K562 (cell line): ENCODE results near the gene IL17RB. TPM values are rescaled to one million over a fixed set of nuclear protein-coding genes. Genes with fewer than 3 reads are reported as not detected.
A peak's percentile ranks its signal among the peaks of the same experiment; 100 is the strongest.

Experiments
- ATAC-seq: fragments of 200-7000 bp; cut with Tn5 transposase; 3 replicates; pipeline ENCODE4 v1.9.1; 2020; ENCODE audit warnings: moderate library complexity
- BruUV-seq: library from RNA; stranded (reverse); fragments of 400-500 nt; replicated peaks from 2 replicates; lab custom pipeline; 2021; lab: Mats Ljungman, UMichigan
- CTCF ChIA-PET: fragments of 300-600 bp; formaldehyde crosslinking; extraction: SDS; loops from one replicate; lab custom pipeline; 2021; ENCODE audit warnings: low intra/inter-chr PET ratio; lab: Yijun Ruan, JAX
- POLR2A ChIA-PET: fragments of 300-600, 350-650 bp; sonication (Branson Sonifier 250); formaldehyde crosslinking; extraction: SDS; loops from one replicate; lab custom pipeline; 2021; ENCODE audit warnings: antibody characterized with exemption, inconsistent platforms; lab: Yijun Ruan, JAX
- DNase-seq, 4 experiments: peaks; one replicate each; pipeline versions ENCODE4 v3.0.0 to v3.0.0-alpha.2; 2011 to 2018; ENCODE audit warnings: low spot score in 3 of 4, mixed read lengths in 3 of 4; ENCODE audit errors: extremely low read depth in 1 of 4
- FAIRE-seq: peaks from 2 replicates; lab custom pipeline; 2011; peaks lifted over from hg19 to GRCh38; lab: Jason Lieb, UNC
- H2AFZ ChIP-seq: 2 replicates; pipeline ENCODE4 v1.6.0; 2011; ENCODE audit warnings: low read depth, low read length, control low read depth, inconsistent platforms
- H3K27ac ChIP-seq: fragments of 200-600 bp; 3 replicates; pipeline ENCODE4 v1.8.0; 2011; ENCODE audit warnings: low read depth, mild to moderate bottlenecking, control low read depth, inconsistent platforms, low read length, moderate library complexity, mixed read lengths; ENCODE audit errors: extremely low read depth
- H3K27me3 ChIP-seq, 2 experiments: fragments of 300-600 bp in 1 of 2; 2 replicates in 1 of 2; 3 replicates in 1 of 2; pipeline versions ENCODE4 v1.6.0 to v1.8.0; 2011; ENCODE audit warnings: inconsistent platforms in 2 of 2, low read length in 2 of 2, mild to moderate bottlenecking in 1 of 2, mixed read lengths in 1 of 2, moderate library complexity in 1 of 2; ENCODE audit not compliant: control insufficient read depth in 2 of 2, insufficient read depth in 2 of 2
- H3K36me3 ChIP-seq: fragments of 300-600 bp; 3 replicates; pipeline ENCODE4 v1.8.0; 2011; ENCODE audit warnings: mild to moderate bottlenecking, low read length, inconsistent platforms; ENCODE audit not compliant: control insufficient read depth, insufficient read depth
- H3K4me1 ChIP-seq, 2 experiments: fragments of 200-600 bp in 1 of 2; replicated peaks in 1 of 2; 2 replicates in 1 of 2; 3 replicates in 1 of 2; pipeline versions ENCODE4 v1.5.1 to v1.8.0; 2011; ENCODE audit warnings: inconsistent platforms in 2 of 2, low read length in 2 of 2, mild to moderate bottlenecking in 1 of 2, mixed read lengths in 1 of 2, moderate library complexity in 1 of 2; ENCODE audit not compliant: control insufficient read depth in 2 of 2, insufficient read depth in 2 of 2
- H3K4me2 ChIP-seq: 2 replicates; pipeline ENCODE4 v1.6.1; 2011; ENCODE audit warnings: low read length, control low read depth, inconsistent platforms, mixed read lengths; ENCODE audit not compliant: insufficient read depth
- H3K4me3 ChIP-seq: fragments of 200-600 bp; sonication (generic), shearing (Covaris generic); 2 replicates; pipeline ENCODE4 v1.5.1; 2016; ENCODE audit warnings: control low read depth, inconsistent platforms
- H3K79me2 ChIP-seq: fragments of 200-600 bp; 3 replicates; pipeline ENCODE4 v1.8.0; 2011; ENCODE audit warnings: low read length, inconsistent platforms; ENCODE audit not compliant: control insufficient read depth, insufficient read depth
- H3K9ac ChIP-seq, 2 experiments: 2 replicates each; pipeline versions ENCODE4 v1.6.0 to v1.6.1; 2011; ENCODE audit warnings: low read depth in 2 of 2, low read length in 2 of 2, control low read depth in 1 of 2, inconsistent platforms in 1 of 2, mild to moderate bottlenecking in 1 of 2, mixed read lengths in 1 of 2; ENCODE audit not compliant: insufficient read depth in 1 of 2
- H3K9me1 ChIP-seq: one replicate; pipeline ENCODE4 v1.6.0; 2011; ENCODE audit warnings: inconsistent platforms, mild to moderate bottlenecking, low read length, moderate library complexity; ENCODE audit not compliant: control insufficient read depth, insufficient read depth
- H3K9me3 ChIP-seq: replicated peaks from 2 replicates; pipeline ENCODE4 v1.5.1; 2011; ENCODE audit warnings: low read depth, low read length, inconsistent platforms; ENCODE audit not compliant: control insufficient read depth, insufficient read depth
- H4K20me1 ChIP-seq: replicated peaks from 2 replicates; pipeline ENCODE4 v1.6.1; 2011; ENCODE audit warnings: low read length, inconsistent platforms, mixed read lengths; ENCODE audit not compliant: control insufficient read depth, insufficient read depth
- ARID4B ChIP-seq: sonication (generic); formaldehyde crosslinking; IDR thresholded peaks from 2 replicates; pipeline ENCODE4 v1.8.0; 2022; ENCODE audit warnings: mild to moderate bottlenecking, missing genetic modification reagents
- CBX2 ChIP-seq: fragments of 200-600 bp; sonication (generic); IDR thresholded peaks from one replicate; pipeline ENCODE4 v1.6.1; 2012; ENCODE audit warnings: mild to moderate bottlenecking, low read length, inconsistent platforms; ENCODE audit not compliant: insufficient read depth, poor library complexity, severe bottlenecking
- E2F6 ChIP-seq, 2 experiments: IDR thresholded peaks; 2 replicates each; pipeline ENCODE4 v1.6.1; 2011; ENCODE audit warnings: borderline replicate concordance in 1 of 2, control low read depth in 1 of 2, low read depth in 1 of 2, low read length in 1 of 2, mild to moderate bottlenecking in 1 of 2, mixed read lengths in 1 of 2, moderate library complexity in 1 of 2; ENCODE audit not compliant: insufficient read depth in 1 of 2, insufficient read length in 1 of 2, poor library complexity in 1 of 2, severe bottlenecking in 1 of 2; ENCODE audit errors: extremely low read depth in 1 of 2
- PHF20 ChIP-seq: fragments of 450-650 bp; IDR thresholded peaks from 2 replicates; pipeline ENCODE4 v1.6.1; 2018; ENCODE audit not compliant: partially characterized antibody
- YY1 ChIP-seq, 3 experiments: IDR thresholded peaks; 2 replicates each; pipeline ENCODE4 v1.6.1; 2011; ENCODE audit warnings: low read length in 2 of 3, mild to moderate bottlenecking in 2 of 3, moderate library complexity in 2 of 3, borderline replicate concordance in 1 of 3, control low read depth in 1 of 3, low read depth in 1 of 3; ENCODE audit not compliant: insufficient read depth in 3 of 3, insufficient replicate concordance in 2 of 3, control insufficient read depth in 1 of 3, insufficient read length in 1 of 3; ENCODE audit errors: extremely low read depth in 1 of 3
- ZNF584 ChIP-seq: fragments of 200-800 bp; sonication (Bioruptor generic); IDR thresholded peaks from 2 replicates; pipeline ENCODE4 v1.6.1; 2016; ENCODE audit warnings: low read depth, mild to moderate bottlenecking, missing genetic modification characterization, missing compliant biosample characterization
- WGBS: fragments of 100-300 bp; shearing (Covaris generic); methylation state at CpG from one replicate; pipeline ENCODE4 v1.1.6; 2016; ENCODE audit warnings: low coverage, mixed read lengths; ENCODE audit not compliant: insufficient coverage; ENCODE audit errors: missing lambda C conversion rate; 5-methylcytosine and 5-hydroxymethylcytosine counted together
- in situ Hi-C: fragments of 300-500 bp; cut with MboI; formaldehyde crosslinking; loops from 4 replicates; pipeline ENCODE4 v1.15.0; 2018; ENCODE audit warnings: inconsistent platforms, mixed read lengths
- intact Hi-C: fragments of 100-400 bp; cut with micrococcal nuclease; formaldehyde crosslinking; loops from 2 replicates; pipeline ENCODE4 v1.14.2; 2022
- polyA plus RNA-seq, 8 experiments: library from polyadenylated mRNA; depleted of rRNA in 4 of 8; stranded (reverse) in 5 of 8; unstranded in 3 of 8; fragments of >200 nt; fragmentation: Nextera tagmentation in 2 of 8; fragmentation: Illumina TruSeq in 1 of 8; extraction: Ambion mirVana in 2 of 8; extraction: Trizol in 1 of 8; gene quantifications; 2 replicates each; pipeline versions ENCODE4 v1.2.1 to v1.2.3, GENCODE V29; 2011 to 2014; ENCODE audit warnings: inconsistent platforms in 1 of 8, missing spikeins in 1 of 8
- total RNA-seq, 7 experiments: library from RNA; depleted of rRNA in 6 of 7; stranded (reverse); fragments of >200 nt in 6 of 7; fragmentation: Illumina TruSeq in 2 of 7; extraction: Trizol in 2 of 7; gene quantifications; 2 replicates each; pipeline versions ENCODE4 v1.2.1 to v1.2.3, GENCODE V29; 2011 to 2021; ENCODE audit warnings: low replicate concordance in 1 of 7

The IL17RB gene
- total and polyA plus RNA-seq, 9 of the 15 experiments (the other 6 are each of a cell fraction or from before 2014, with no cell fraction given) = 1.1 to 4.1 (median 1.7) TPM

GRCh38 chr3:53892286-53892637 is 45.9 kb downstream of the IL17RB start:
- WGBS = 55% methylated on average over 4 of the region's 4 CpGs
- peak overlapping the region; percentile 93 for H2AFZ ChIP-seq
- ChIA-PET POLR2A (interaction anchor here (0.5 to 1.4 kb wide), 4 partner anchors 36 to 756 kb away, joined by 3 to 5 read pairs (median 3); no protein-coding TSS in a partner anchor), CTCF (no interaction called here)
- H3K79me2 ChIP-seq = peaks cover 21% of the 10 kb centered on the region
- TF ChIP-seq YY1 (IDR thresholded peaks at IDR 0.05; ENCODE audit: borderline replicate concordance in 1 of 3, control insufficient read depth in 1 of 3, extremely low read depth in 1 of 3, insufficient read depth in 3 of 3, insufficient read length in 1 of 3, insufficient replicate concordance in 2 of 3, low read depth in 1 of 3, low read length in 2 of 3) (peak in 1 of 3 experiments; percentile 59), PHF20 (peak; percentile 2), ZNF584 (CRISPR knock-in tag) (0 out of 2 replicates have a peak, but pooled peaks have one; percentile 46), CBX2 (no peak), E2F6 (IDR thresholded peaks at IDR 0.05; ENCODE audit: borderline replicate concordance in 1 of 2, extremely low read depth in 1 of 2, insufficient read depth in 1 of 2, insufficient read length in 1 of 2, low read depth in 1 of 2, low read length in 1 of 2, poor library complexity in 1 of 2, severe bottlenecking in 1 of 2) (peak in 1 of 2 experiments; percentile 0), ARID4B (CRISPR knock-in tag) (no peak)
- H3K4me2 ChIP-seq = peak overlapping the region; percentile 73
- H4K20me1 ChIP-seq = peaks cover 13% of the 10 kb centered on the region; the same call in 1 of the 2 replicates
- no peaks in the 10 kb centered on the region for H3K27me3 ChIP-seq
- peak overlapping the region; percentile 84 for H3K27ac ChIP-seq
- peaks cover 10% of the 10 kb centered on the region; the same call in 1 of the 3 replicates for H3K36me3 ChIP-seq
- peaks cover 0 to 11% of the 10 kb centered on the region in 2 experiments; a peak in 3 of 5 replicates for H3K4me1 ChIP-seq
- BruUV-seq = TSS peak; percentile 95
- peak overlapping the region in 1 of 2 experiments; percentile 80; a peak in 3 of 4 replicates for H3K9ac ChIP-seq
- peaks cover 2% of the 10 kb centered on the region for H3K9me1 ChIP-seq
- in situ Hi-C loops = no loop called here
- peak overlapping the region; percentile 81 for H3K4me3 ChIP-seq
- FAIRE-seq = no peak
- no peak for ATAC-seq
- H3K9me3 ChIP-seq = no peaks in the 10 kb centered on the region
- DNase-seq = no peak
- intact Hi-C loops = no loop called here
